IPS DF 6.9 (cell line): ENCODE results near the gene HYLS1.

Source experiments
- DNase-seq: peaks from one replicate; pipeline ENCODE4 v3.0.0-alpha.2; 2013; ENCODE audit warnings: low read depth, low spot score
- H3K27ac ChIP-seq: one replicate; pipeline ENCODE4 v1.5.1; 2013; ENCODE audit warnings: low read length, control low read depth
- H3K27me3 ChIP-seq: 2 replicates; pipeline ENCODE4 v1.6.1; 2013; ENCODE audit warnings: mild to moderate bottlenecking, low read length; ENCODE audit not compliant: control insufficient read depth, insufficient read depth
- H3K36me3 ChIP-seq: 2 replicates; pipeline ENCODE4 v1.6.1; 2013; ENCODE audit warnings: low read length; ENCODE audit not compliant: control insufficient read depth, insufficient read depth
- H3K4me1 ChIP-seq: 2 replicates; pipeline ENCODE4 v1.6.1; 2013; ENCODE audit warnings: low read length; ENCODE audit not compliant: control insufficient read depth, insufficient read depth
- H3K4me3 ChIP-seq: 2 replicates; pipeline ENCODE4 v1.5.1; 2013; ENCODE audit warnings: mild to moderate bottlenecking, low read length
- H3K9me3 ChIP-seq: 2 replicates; pipeline ENCODE4 v1.6.1; 2013; ENCODE audit warnings: low read length, inconsistent platforms; ENCODE audit not compliant: control insufficient read depth, insufficient read depth
- WGBS: extraction: QIAGEN DNeasy Blood & Tissue Kit; methylation state at CpG from one replicate; pipeline ENCODE4 v1.1.7; 2013; ENCODE audit warnings: mixed read lengths, missing lambda C conversion rate; ENCODE audit not compliant: insufficient read length, insufficient coverage; 5-methylcytosine and 5-hydroxymethylcytosine counted together

HYLS1 gene

GRCh38 chr11:125950178-125950490 is 62.7 kb downstream of the HYLS1 start:
- H3K4me1 ChIP-seq, result no peaks in the 10 kb centered on the region
- no peaks in the 10 kb centered on the region for H3K36me3 ChIP-seq
- WGBS, result no CpG with 5 or more reads among the region's 11 CpGs
- no peak overlapping the region for H3K4me3 ChIP-seq
- DNase-seq, result no peak
- no peaks in the 10 kb centered on the region for H3K9me3 ChIP-seq
- H3K27me3 ChIP-seq, result no peaks in the 10 kb centered on the region
- H3K27ac ChIP-seq, result no peak overlapping the region
